ENCODE measurements around the gene CDH15.

- no peak for TF ChIP-seq EZH2 (IDR thresholded peaks at IDR 0.05; ENCODE audit: insufficient read depth, poor library complexity, severe bottlenecking)
- TF ChIP-seq EZH2phosphoT487 (IDR thresholded peaks at IDR 0.05; ENCODE audit: insufficient read depth, low read depth): no peak
These were observed 13.6 kb downstream of the CDH15 start for GRCh38 chr16:89184933-89185794.
